PFSK-1 (cell line): ENCODE measurements around the gene SIRPB1.

Experiments used
- FOXP2 ChIP-seq: optimal IDR thresholded peaks from 2 replicates; pipeline ENCODE3; 2011; ENCODE audit warnings: borderline replicate concordance, control low read depth, inconsistent platforms; ENCODE audit not compliant: insufficient read depth; ENCODE audit errors: extremely low read length, extremely low read depth
- POLR2AphosphoS5 ChIP-seq: IDR thresholded peaks from 2 replicates; pipeline ENCODE4 v1.6.1; 2012; ENCODE audit warnings: low read depth, mild to moderate bottlenecking, control low read depth, low read length, moderate library complexity
- SIN3A ChIP-seq: IDR thresholded peaks from 2 replicates; pipeline ENCODE4 v1.6.1; 2012; ENCODE audit warnings: mild to moderate bottlenecking, low read length, moderate library complexity, borderline replicate concordance; ENCODE audit not compliant: insufficient read depth
- TAF1 ChIP-seq: IDR thresholded peaks from 2 replicates; pipeline ENCODE4 v1.6.1; 2012; ENCODE audit warnings: low read length, control low read depth, borderline replicate concordance; ENCODE audit not compliant: insufficient read depth
- TF ChIP-seq, protein P1 (sequence below), 2 experiments: IDR thresholded peaks; 2 replicates each; pipeline versions ENCODE4 v1.6.1 to v1.8.0; 2011 to 2012; ENCODE audit warnings: low read depth in 2 of 2, low read length in 2 of 2, control low read depth in 1 of 2, inconsistent platforms in 1 of 2, mild to moderate bottlenecking in 1 of 2, moderate library complexity in 1 of 2; ENCODE audit not compliant: insufficient read depth in 1 of 2

The SIRPB1 gene

DNA sequence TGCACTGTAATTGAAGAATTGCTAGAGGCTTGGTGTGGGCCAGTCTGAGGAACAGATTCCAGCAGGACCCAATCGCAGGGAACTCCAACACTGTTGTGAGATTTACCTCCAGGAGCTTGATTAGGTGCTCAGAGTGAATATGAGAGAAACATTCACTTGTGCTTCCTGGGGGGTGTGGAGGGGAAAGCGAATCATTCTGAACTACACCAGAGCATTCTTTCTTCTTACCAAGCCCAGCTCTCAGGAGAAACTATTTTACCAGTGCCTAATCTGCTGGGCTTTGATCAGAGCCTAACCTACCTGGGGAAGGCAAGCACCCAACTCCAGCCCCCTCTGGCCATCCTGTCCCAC lies 7.4 kb upstream of the SIRPB1 start:
- TF ChIP-seq SIN3A (no peak), FOXP2 (no peak), POLR2AphosphoS5 (no peak), TAF1 (no peak)
- TF ChIP-seq, protein P1, sequence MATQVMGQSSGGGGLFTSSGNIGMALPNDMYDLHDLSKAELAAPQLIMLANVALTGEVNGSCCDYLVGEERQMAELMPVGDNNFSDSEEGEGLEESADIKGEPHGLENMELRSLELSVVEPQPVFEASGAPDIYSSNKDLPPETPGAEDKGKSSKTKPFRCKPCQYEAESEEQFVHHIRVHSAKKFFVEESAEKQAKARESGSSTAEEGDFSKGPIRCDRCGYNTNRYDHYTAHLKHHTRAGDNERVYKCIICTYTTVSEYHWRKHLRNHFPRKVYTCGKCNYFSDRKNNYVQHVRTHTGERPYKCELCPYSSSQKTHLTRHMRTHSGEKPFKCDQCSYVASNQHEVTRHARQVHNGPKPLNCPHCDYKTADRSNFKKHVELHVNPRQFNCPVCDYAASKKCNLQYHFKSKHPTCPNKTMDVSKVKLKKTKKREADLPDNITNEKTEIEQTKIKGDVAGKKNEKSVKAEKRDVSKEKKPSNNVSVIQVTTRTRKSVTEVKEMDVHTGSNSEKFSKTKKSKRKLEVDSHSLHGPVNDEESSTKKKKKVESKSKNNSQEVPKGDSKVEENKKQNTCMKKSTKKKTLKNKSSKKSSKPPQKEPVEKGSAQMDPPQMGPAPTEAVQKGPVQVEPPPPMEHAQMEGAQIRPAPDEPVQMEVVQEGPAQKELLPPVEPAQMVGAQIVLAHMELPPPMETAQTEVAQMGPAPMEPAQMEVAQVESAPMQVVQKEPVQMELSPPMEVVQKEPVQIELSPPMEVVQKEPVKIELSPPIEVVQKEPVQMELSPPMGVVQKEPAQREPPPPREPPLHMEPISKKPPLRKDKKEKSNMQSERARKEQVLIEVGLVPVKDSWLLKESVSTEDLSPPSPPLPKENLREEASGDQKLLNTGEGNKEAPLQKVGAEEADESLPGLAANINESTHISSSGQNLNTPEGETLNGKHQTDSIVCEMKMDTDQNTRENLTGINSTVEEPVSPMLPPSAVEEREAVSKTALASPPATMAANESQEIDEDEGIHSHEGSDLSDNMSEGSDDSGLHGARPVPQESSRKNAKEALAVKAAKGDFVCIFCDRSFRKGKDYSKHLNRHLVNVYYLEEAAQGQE (IDR thresholded peaks at IDR 0.05; ENCODE audit: insufficient read depth in 1 of 2, low read depth in 2 of 2, low read length in 2 of 2), result no peak

GRCh38 chr20:1626528-1627199 lies 6.9 kb upstream of the SIRPB1 start:
- TF ChIP-seq TAF1 (no peak), FOXP2 (no peak), POLR2AphosphoS5 (no peak), SIN3A (no peak)
- TF ChIP-seq, protein P1 (IDR thresholded peaks at IDR 0.05; ENCODE audit: insufficient read depth in 1 of 2, low read depth in 2 of 2, low read length in 2 of 2), result no peak

DNA sequence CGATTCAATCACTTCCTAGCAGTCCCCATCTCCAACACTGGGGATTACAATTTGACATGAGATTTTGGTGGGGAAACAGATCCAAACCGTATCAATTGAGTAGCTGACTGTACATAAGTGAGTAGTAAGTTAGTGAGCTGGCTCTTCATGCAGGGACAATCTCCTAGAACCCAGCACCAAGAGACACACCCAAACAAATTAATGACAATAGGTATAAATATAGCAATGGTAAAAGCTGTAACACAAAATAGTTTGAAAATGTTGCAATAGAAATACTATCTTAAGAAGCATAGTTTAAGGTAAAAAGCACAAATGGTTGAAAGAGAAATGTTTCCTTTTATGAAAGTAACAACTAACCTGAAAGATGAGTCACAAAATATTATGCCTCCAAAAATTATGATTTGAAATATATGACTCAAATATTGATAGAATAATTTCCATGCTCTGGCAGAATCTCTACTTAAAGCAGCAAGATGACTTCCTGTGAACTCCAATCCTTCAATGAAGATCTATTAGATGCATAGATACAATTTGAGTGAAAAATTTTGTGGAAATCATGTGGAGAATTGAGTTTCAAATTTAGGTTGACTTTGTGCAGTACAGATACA lies 5.4 kb upstream of the SIRPB1 start:
- TF ChIP-seq POLR2AphosphoS5, result no peak
- no peak for TF ChIP-seq SIN3A
- no peak for TF ChIP-seq TAF1
- no peak for TF ChIP-seq FOXP2
- TF ChIP-seq, protein P1 (IDR thresholded peaks at IDR 0.05; ENCODE audit: insufficient read depth in 1 of 2, low read depth in 2 of 2, low read length in 2 of 2), result no peak

DNA sequence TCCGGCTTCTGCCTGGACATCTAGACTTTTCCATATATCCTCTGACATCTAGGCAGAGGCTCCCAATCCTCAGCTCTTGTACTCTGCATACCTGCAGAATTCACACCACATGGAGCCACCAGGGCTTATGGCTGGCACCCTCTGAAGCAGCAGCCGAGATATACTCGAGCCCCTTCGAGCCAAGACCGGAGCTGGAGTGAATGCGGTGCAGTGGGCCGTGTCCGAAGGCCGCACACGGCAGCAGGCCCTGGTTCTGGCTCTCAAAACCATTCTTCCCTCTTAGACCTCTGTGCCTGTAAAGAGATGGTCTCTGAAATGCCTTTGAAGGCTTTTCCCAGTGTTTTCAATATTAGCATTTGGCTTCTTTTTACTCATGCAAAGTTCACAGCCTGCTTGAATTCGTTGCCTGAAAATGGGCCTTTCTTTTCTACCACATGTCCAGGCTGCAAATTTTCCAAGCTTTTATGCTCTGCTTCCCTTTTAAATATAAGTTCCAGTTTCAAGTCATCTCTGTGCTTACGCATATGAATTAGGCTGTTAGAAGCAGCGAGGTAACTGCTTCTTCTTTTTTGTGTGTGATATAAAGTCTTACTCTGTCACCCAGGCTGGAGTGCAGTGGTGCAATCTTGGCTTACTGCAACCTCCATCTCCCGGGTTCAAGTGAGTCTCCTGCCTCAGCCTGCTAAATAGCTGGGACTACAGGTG lies 3.8 kb upstream of the SIRPB1 start:
- TF ChIP-seq POLR2AphosphoS5 (no peak), TAF1 (no peak), FOXP2 (no peak), SIN3A (no peak)
- TF ChIP-seq, protein P1 (IDR thresholded peaks at IDR 0.05; ENCODE audit: insufficient read depth in 1 of 2, low read depth in 2 of 2, low read length in 2 of 2), result no peak
